ENCODE data around the gene ROR2. TPM values are rescaled to one million over a fixed set of nuclear protein-coding genes. Genes with fewer than 3 reads are reported as not detected.

Gene ROR2
- total and polyA plus RNA-seq, 4 donors: 2.7 to 32.3 (median 9.2) TPM

- no peak for TF ChIP-seq CTCF (IDR thresholded peaks at IDR 0.05; ENCODE audit: control extremely low read depth, extremely low read depth)
- Histone ChIP-seq H3K36me3 (ENCODE audit: control insufficient read depth in 4 of 4, insufficient read depth in 4 of 4, low read length in 4 of 4) (no peaks in the 10 kb centered on the region), H3K9ac (ENCODE audit: insufficient read depth in 1 of 2, low read length in 2 of 2) (no peak overlapping the region), H3K27me3 (ENCODE audit: control insufficient read depth in 3 of 3, insufficient read depth in 3 of 3, low read length in 2 of 3) (no peaks in the 10 kb centered on the region), H3K4me3 (no peak overlapping the region), H3K4me1 (ENCODE audit: control insufficient read depth in 5 of 5, insufficient read depth in 5 of 5, low read length in 5 of 5) (peaks cover 0 to 17% (median 3%) of the 10 kb centered on the region in 5 donors), H3K9me3 (ENCODE audit: control insufficient read depth in 4 of 4, insufficient read depth in 3 of 4, low read length in 3 of 4) (no peaks in the 10 kb centered on the region), H3K27ac (ENCODE audit: low read depth in 1 of 2, low read length in 1 of 2) (no peak overlapping the region)
- ATAC-seq (ENCODE audit: insufficient read depth, low FRiP score) (no peak), DNase-seq (no peak)
- WGBS, 2 donors: 54 to 71% methylated on average over 8 of the region's 8 CpGs
Measured at GRCh38 chr9:91678807-91679580, 271.0 kb downstream of the ROR2 start.

GRCh38 chr9:91677822-91678436 is 272.1 kb downstream of the ROR2 start:
- H3K4me1 ChIP-seq (ENCODE audit: control insufficient read depth in 5 of 5, insufficient read depth in 5 of 5, low read length in 5 of 5): peaks cover 0 to 17% (median 3%) of the 10 kb centered on the region in 5 donors
- H3K27me3 ChIP-seq (ENCODE audit: control insufficient read depth in 3 of 3, insufficient read depth in 3 of 3, low read length in 2 of 3): no peaks in the 10 kb centered on the region
- TF ChIP-seq CTCF (IDR thresholded peaks at IDR 0.05; ENCODE audit: control extremely low read depth, extremely low read depth): no peak
- H3K9me3 ChIP-seq (ENCODE audit: control insufficient read depth in 4 of 4, insufficient read depth in 3 of 4, low read length in 3 of 4): no peaks in the 10 kb centered on the region
- 66 to 74% methylated on average over 5 of the region's 5 CpGs for WGBS, 2 donors
- H3K4me3 ChIP-seq: no peak overlapping the region
- H3K36me3 ChIP-seq (ENCODE audit: control insufficient read depth in 4 of 4, insufficient read depth in 4 of 4, low read length in 4 of 4): no peaks in the 10 kb centered on the region
- H3K27ac ChIP-seq (ENCODE audit: low read depth in 1 of 2, low read length in 1 of 2): no peak overlapping the region
- H3K9ac ChIP-seq (ENCODE audit: insufficient read depth in 1 of 2, low read length in 2 of 2): no peak overlapping the region
- peak in 1 of 3 donors; percentile 17 for DNase-seq
- no peak for ATAC-seq (ENCODE audit: insufficient read depth, low FRiP score)

GRCh38 chr9:91677331-91677730 is 272.7 kb downstream of the ROR2 start:
- H3K27me3 ChIP-seq (ENCODE audit: control insufficient read depth in 3 of 3, insufficient read depth in 3 of 3, low read length in 2 of 3): no peaks in the 10 kb centered on the region
- ATAC-seq (ENCODE audit: insufficient read depth, low FRiP score) (no peak), DNase-seq (peak in 1 of 3 donors; percentile 43)
- H3K36me3 ChIP-seq (ENCODE audit: control insufficient read depth in 4 of 4, insufficient read depth in 4 of 4, low read length in 4 of 4): no peaks in the 10 kb centered on the region
- H3K4me1 ChIP-seq (ENCODE audit: control insufficient read depth in 5 of 5, insufficient read depth in 5 of 5, low read length in 5 of 5): peaks cover 0 to 12% (median 3%) of the 10 kb centered on the region in 5 donors
- no peak overlapping the region for H3K9ac ChIP-seq (ENCODE audit: insufficient read depth in 1 of 2, low read length in 2 of 2)
- H3K27ac ChIP-seq (ENCODE audit: low read depth in 1 of 2, low read length in 1 of 2): no peak overlapping the region
- no peak for TF ChIP-seq CTCF (IDR thresholded peaks at IDR 0.05; ENCODE audit: control extremely low read depth, extremely low read depth)
- H3K9me3 ChIP-seq (ENCODE audit: control insufficient read depth in 4 of 4, insufficient read depth in 3 of 4, low read length in 3 of 4): no peaks in the 10 kb centered on the region
- no peak overlapping the region for H3K4me3 ChIP-seq
- WGBS, 2 donors: 27 to 34% methylated on average over 3 of the region's 3 CpGs

Data from lung (tissue), 12 donors.